ENCODE results near the gene CNGB1.

Gene CNGB1

DNA sequence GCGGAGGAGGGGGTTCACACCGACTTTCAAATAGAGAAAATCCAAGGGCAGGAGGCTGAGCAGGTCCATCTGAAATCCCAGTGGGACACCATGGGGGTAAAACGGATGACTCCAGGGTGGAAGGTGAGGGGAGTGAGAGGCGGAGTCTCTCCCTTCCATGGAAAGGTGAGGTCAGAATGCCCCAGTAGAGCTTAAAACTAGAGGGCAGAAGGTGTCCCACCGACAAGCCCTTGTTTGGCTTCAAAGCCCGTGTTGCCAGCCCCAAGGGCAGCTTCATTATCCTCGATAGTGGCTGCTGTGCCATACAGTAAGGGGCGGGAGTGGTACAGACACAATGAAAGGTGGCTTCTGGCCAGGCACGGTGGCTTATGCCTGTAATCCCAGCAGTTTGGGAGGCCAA, 55.7 kb downstream of the CNGB1 start:
- TF ChIP-seq CREB1 (IDR thresholded peaks at IDR 0.05; ENCODE audit: low read depth), result no peak
- no peak for TF ChIP-seq TCF12 (IDR thresholded peaks at IDR 0.05; ENCODE audit: low read depth)

GRCh38 chr16:57914244-57915173, 56.4 kb downstream of the CNGB1 start:
- TF ChIP-seq CEBPB (IDR thresholded peaks at IDR 0.05), result no peak
- TF ChIP-seq USF1 (IDR thresholded peaks at IDR 0.05), result peak; percentile 43; the same call in 1 of the 2 replicates

GRCh38 chr16:57912529-57913260, 58.2 kb downstream of the CNGB1 start:
- TF ChIP-seq NFIC (IDR thresholded peaks at IDR 0.05) (no peak), FOXM1 (IDR thresholded peaks at IDR 0.05; ENCODE audit: borderline replicate concordance, low read depth) (no peak)

GRCh38 chr16:57911743-57912142, 59.2 kb downstream of the CNGB1 start:
- TF ChIP-seq REST (IDR thresholded peaks at IDR 0.05; ENCODE audit: low read depth) (no peak), EGR1 (IDR thresholded peaks at IDR 0.05) (no peak), MAX (IDR thresholded peaks at IDR 0.05) (no peak), TEAD4 (IDR thresholded peaks at IDR 0.05) (no peak), CEBPB (IDR thresholded peaks at IDR 0.05) (no peak), YY1 (IDR thresholded peaks at IDR 0.05; ENCODE audit: low read depth) (no peak), RAD21 (IDR thresholded peaks at IDR 0.05; ENCODE audit: low read depth) (no peak), FOXM1 (IDR thresholded peaks at IDR 0.05; ENCODE audit: borderline replicate concordance, low read depth) (no peak), EP300 (IDR thresholded peaks at IDR 0.05; ENCODE audit: borderline replicate concordance) (no peak), NFIC (IDR thresholded peaks at IDR 0.05) (no peak), CREB1 (IDR thresholded peaks at IDR 0.05; ENCODE audit: low read depth) (no peak), ZBTB7A (IDR thresholded peaks at IDR 0.05; ENCODE audit: low read depth) (no peak), TAF1 (IDR thresholded peaks at IDR 0.05; ENCODE audit: low read depth) (no peak)

- TF ChIP-seq TAF1 (IDR thresholded peaks at IDR 0.05; ENCODE audit: low read depth), result no peak
- TF ChIP-seq NFIC (IDR thresholded peaks at IDR 0.05), result no peak
- TF ChIP-seq CEBPB (IDR thresholded peaks at IDR 0.05), result no peak
- no peak for TF ChIP-seq USF1 (IDR thresholded peaks at IDR 0.05)
- TF ChIP-seq CREB1 (IDR thresholded peaks at IDR 0.05; ENCODE audit: low read depth), result no peak
- TF ChIP-seq TCF12 (IDR thresholded peaks at IDR 0.05; ENCODE audit: low read depth), result no peak
These were observed 60.2 kb downstream of the CNGB1 start for GRCh38 chr16:57910696-57911095.

DNA sequence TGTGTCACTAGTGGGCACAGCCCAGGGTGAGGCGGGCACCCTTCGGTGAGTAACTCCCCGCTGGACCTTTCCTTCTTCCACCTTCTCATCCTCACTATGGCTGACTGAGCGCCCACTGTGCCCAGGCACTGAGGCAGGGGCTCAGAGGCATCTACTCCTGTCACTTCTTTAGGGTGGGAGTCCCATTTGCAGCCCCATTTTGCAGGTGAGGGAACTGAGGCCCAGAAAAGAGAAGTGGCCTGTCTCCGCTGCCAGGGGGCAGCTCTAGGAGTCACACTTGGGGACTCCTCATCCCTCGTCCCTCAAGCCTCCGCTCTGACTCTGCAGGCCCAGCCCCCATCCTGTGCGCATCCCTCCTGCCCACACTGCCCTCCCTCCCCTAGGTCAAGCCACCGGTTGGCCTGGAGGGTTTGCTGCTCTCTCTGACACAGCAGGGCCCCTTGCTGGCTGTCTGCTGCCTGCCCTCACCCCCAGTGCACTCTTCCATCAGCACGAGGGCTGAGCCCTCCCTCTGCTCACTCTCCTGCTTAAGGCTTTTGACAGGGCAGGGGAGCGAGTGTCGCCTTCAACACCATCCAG, 62.4 kb downstream of the CNGB1 start:
- no peak for TF ChIP-seq EP300 (IDR thresholded peaks at IDR 0.05; ENCODE audit: borderline replicate concordance)

GRCh38 chr16:57906382-57907316, 64.3 kb downstream of the CNGB1 start:
- TF ChIP-seq TEAD4 (IDR thresholded peaks at IDR 0.05) (no peak), RAD21 (IDR thresholded peaks at IDR 0.05; ENCODE audit: low read depth) (peak; percentile 29; the same call in 1 of the 2 replicates), USF1 (IDR thresholded peaks at IDR 0.05) (no peak)
